ENCODE measurements around the gene ST6GALNAC4.
A peak's percentile ranks its signal among the peaks of the same experiment; 100 is the strongest.

ST6GALNAC4 gene

DNA sequence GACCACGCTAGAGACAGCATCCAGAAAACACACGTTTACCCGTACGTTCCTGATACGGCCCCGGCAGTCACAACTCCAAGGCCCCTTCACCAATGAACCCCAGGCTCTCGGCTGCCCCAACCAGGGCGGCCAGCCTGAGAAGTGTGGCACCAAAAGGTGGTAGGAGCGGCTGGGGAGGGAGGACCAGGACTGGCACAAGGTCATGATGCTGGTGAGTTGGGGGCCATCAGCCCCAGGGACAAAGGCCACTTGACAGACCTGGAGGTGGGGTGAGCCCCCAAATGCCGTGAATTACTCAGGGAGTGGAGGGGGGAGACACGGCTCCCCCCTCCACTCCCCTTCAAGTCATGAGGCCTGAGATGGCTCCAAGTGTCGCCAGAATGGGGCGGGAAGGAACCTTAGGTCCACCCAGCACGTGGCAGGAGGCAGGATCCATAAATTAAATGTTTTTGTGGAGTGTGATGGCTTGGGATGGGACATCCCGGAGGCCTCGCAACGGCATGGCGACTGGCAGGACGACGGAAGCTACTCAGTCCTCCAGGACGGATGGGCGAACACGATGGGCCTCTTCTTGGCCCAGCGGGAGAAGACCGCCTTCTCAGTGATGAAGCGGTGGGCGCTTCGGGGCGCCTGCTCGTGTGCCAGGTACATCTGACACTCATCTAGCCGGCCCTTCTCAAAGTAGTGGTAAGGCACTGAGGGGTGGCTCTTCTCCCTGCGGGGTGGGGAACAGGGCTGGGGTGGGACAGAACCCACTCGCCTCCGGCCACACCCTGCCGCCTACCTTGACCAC lies 8.8 kb downstream of the ST6GALNAC4 start:
- peaks cover 7% of the 10 kb centered on the region; the same call in 1 of the 2 replicates for H3K4me1 ChIP-seq
- in situ Hi-C loops (cut with MboI; ENCODE audit: low sequenced_read_pairs), result loop anchor here (25.0 kb wide), 1 partner anchor 971 kb away; no protein-coding TSS in a partner anchor
- H3K4me3 ChIP-seq, result no peak overlapping the region
- H3K27me3 ChIP-seq (ENCODE audit: low read depth), result no peaks in the 10 kb centered on the region
- no peak for DNase-seq (ENCODE audit: low spot score in 2 of 2)
- H3K36me3 ChIP-seq (replicated peaks), result peaks cover 32% of the 10 kb centered on the region
- H3K9me3 ChIP-seq, result no peaks in the 10 kb centered on the region

DNA sequence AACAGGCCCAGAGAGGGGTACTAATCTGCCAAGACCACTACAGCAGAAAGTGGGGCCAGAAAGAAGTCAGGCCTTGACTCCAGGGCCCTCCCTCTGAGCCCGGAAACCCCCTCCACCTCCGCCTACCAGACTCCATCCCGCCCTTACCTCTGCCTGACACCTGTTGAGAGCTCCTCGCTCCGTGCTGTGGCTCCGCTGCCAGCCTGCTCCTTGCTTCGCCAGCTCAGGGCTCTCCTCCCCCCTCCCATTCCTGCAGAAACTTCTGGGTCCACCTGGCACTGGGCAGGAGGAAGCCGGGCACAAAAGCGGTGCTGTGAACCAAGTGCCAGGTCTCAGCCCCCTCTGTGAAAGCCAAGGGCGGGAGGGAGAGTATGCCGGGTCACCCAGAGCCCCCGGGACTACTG lies 11.1 kb downstream of the ST6GALNAC4 start:
- in situ Hi-C loops (cut with MboI; ENCODE audit: low sequenced_read_pairs), result loop anchor here (25.0 kb wide), 1 partner anchor 968 kb away; no protein-coding TSS in a partner anchor
- H3K27me3 ChIP-seq (ENCODE audit: low read depth), result no peaks in the 10 kb centered on the region

DNA sequence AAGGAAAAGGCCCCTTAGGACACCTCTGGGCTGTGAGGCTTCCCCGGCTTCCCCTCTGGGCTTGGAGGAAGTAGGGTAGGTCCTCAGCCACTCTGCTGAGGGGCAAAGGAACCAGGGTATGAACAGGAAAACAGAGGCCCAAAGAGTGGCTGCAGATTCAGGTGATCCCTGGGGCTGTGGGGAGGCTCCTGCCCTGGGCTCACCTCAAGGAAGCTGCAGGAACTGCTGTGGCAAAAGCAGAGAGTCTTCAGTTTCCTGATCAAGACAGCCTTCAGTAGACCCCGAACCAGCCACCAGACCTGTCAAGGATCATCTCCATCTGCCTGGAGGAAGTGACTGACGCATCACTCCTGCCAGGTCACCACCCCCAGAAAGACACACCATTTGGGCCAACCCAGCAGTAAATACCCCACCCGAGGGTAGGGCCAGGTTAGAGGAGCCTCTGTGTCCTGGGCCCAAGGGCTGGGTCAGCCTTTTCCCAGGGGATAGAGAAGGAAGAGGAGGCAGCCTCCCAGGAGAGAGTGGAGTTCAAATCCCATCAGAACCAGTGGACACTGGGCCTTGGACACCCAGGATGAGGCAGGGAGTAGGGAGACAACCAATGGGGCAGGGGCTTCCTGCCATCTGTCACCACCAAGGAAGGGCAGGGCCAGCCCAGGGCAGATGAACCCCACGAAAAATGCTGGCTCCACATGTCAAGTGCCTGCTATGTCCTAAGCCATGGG lies 11.7 kb downstream of the ST6GALNAC4 start:
- H3K4me1 ChIP-seq, result peaks cover 17% of the 10 kb centered on the region
- H3K36me3 ChIP-seq (replicated peaks), result peaks cover 7% of the 10 kb centered on the region; the same call in 1 of the 2 replicates
- in situ Hi-C loops (cut with MboI; ENCODE audit: low sequenced_read_pairs), result loop anchor here (25.0 kb wide), 1 partner anchor 968 kb away; no protein-coding TSS in a partner anchor
- no peak for DNase-seq (ENCODE audit: low spot score in 2 of 2)
- no peak overlapping the region for H3K4me3 ChIP-seq
- no peaks in the 10 kb centered on the region for H3K9me3 ChIP-seq
- H3K27me3 ChIP-seq (ENCODE audit: low read depth), result no peaks in the 10 kb centered on the region

More for the DNA sequence above, 11.1 kb downstream of the ST6GALNAC4 start:
- H3K36me3 ChIP-seq (replicated peaks), result peaks cover 10% of the 10 kb centered on the region
- H3K4me3 ChIP-seq, result no peak overlapping the region
- no peaks in the 10 kb centered on the region for H3K9me3 ChIP-seq
- peaks cover 17% of the 10 kb centered on the region for H3K4me1 ChIP-seq
- DNase-seq (ENCODE audit: low spot score in 2 of 2), result no peak

DNA sequence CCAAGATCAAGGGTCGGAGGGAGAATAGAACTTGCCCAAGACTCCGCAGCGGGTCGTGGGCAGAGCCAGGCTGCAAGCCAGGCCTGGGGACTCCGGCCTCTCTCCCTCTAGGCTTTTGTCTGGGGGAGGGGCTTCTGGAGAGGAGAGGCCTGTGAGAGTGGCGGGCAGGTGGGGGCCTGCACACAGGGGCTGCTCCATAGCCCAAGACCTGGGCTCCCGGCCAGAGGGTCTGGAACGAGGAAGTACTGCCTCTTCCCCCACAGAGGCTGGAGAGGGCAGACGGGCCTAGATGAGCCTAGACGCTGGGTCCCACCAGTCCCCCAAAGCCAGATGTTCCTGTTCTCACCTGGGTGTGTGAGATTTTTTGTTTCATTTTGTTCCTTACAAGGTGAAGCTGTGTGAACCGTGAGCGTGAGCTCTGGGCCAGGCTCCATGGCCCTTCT lies 12.3 kb downstream of the ST6GALNAC4 start:
- in situ Hi-C loops (cut with MboI; ENCODE audit: low sequenced_read_pairs), result loop anchor here (25.0 kb wide), 1 partner anchor 967 kb away; no protein-coding TSS in a partner anchor
- Histone ChIP-seq H3K36me3 (replicated peaks) (peaks cover 4% of the 10 kb centered on the region; the same call in 1 of the 2 replicates), H3K9me3 (no peaks in the 10 kb centered on the region), H3K4me1 (peaks cover 22% of the 10 kb centered on the region), H3K27me3 (ENCODE audit: low read depth) (no peaks in the 10 kb centered on the region), H3K4me3 (no peak overlapping the region)
- DNase-seq (ENCODE audit: low spot score in 2 of 2), result no peak

DNA sequence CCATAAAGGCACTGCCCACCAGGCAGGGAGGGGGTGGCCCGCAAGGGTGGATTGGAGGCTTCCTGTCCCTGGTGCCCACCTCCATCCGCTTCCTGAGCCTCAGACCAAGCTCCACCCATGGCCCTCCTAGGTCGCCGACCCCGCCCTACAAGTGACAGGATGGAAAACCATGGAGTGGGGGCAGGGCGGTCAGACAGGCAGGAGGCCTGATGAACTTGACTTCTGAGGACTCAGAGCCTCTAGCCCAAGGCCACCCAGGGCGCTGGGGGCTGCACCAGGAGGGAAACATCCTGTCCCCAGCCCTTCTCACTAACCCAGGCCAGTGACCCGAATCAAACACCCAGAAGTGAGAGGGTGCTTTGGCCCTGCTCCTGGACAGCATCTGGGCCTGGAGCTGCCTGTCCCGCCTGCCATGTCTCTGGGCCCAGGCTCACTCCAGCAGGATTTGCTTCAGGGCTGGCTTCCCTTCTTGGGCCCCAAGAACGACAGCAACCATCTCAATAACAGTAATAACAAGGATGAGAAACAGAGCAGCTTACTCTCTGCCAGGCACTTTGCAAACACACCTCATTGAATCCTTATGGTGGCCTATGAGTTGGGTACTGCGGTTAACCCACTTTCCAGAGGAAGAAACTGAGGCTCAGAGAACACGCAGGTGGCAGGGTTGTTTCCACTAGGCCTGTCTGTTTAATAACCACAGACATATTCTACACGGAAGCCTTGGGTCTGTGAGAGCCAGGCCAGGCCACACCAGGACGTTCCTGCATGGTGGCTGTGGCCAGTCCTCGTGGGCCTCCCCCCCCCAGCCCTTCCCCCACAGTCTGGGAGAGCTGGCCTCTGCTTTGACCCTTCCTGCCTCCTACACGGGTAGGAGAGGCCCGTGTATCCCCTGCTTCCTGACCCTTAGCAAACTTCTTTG lies 13.0 kb downstream of the ST6GALNAC4 start:
- Histone ChIP-seq H3K27me3 (ENCODE audit: low read depth) (no peaks in the 10 kb centered on the region), H3K9me3 (no peaks in the 10 kb centered on the region), H3K36me3 (replicated peaks) (0 out of 2 replicates have a peak, but pooled peaks cover 2% of the 10 kb centered on the region), H3K4me1 (peaks cover 22% of the 10 kb centered on the region), H3K4me3 (no peak overlapping the region)
- peak in 1 of 2 experiments; percentile 74 for DNase-seq (ENCODE audit: low spot score in 2 of 2)
- in situ Hi-C loops (cut with MboI; ENCODE audit: low sequenced_read_pairs), result loop anchor here (25.0 kb wide), 1 partner anchor 967 kb away; no protein-coding TSS in a partner anchor

DNA sequence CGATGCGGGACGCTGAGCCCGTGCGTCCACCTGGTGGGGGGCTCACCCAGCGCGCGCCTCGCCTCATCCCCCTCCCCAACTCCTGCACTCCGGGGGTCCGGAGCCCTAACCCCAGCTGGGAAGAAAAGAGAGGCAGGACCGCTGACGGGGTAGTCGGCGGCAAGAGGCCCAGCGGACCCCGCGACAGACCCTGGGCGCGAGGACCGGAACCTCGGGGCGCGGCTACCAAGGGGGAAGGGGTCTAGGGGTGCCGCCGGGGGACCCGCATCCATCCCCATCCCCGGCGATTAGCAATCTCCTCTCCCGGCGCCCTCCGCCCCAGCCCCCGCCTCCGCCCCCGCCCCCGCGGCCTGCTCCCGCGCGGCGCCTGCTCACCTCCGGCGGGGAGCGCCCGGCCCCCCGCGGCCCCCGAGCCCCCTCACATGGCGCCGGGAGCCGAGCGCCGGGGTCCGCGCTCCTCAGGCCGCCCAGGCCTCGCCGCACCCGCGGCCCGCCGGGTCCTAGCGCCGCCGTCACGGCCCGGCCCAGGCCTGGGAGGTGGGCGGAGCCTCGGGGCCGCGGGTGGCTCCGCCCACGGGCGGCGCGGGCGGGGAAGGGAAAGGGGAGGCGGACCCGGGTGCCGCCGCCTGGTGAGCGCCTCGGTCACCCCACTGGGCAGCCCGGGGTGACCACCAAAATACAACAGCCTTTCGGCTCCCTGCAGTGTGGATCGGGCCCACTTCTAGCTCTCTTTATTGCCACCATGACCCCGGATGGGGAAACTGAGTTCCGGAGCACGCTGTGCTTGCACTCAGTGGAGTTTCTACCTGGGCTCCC lies 17.5 kb downstream of the ST6GALNAC4 start, which contains the start of gene ST6GALNAC6:
TSS of gene ST6GALNAC6 (minus strand) at position 476 of the 816 bp plus-strand sequence. CDS start 1,622 bp downstream, outside the sequence.
- Histone ChIP-seq H3K27me3 (ENCODE audit: low read depth) (no peaks in the 10 kb centered on the region), H3K4me1 (peaks cover 36% of the 10 kb centered on the region), H3K36me3 (replicated peaks) (peaks cover 27% of the 10 kb centered on the region), H3K9me3 (no peaks in the 10 kb centered on the region), H3K4me3 (peak within 1 kb of the TSS; percentile 76)
- in situ Hi-C loops (cut with MboI; ENCODE audit: low sequenced_read_pairs), result no loop called here
- peak; percentile 66 to 81 for DNase-seq (ENCODE audit: low spot score in 2 of 2)

DNA sequence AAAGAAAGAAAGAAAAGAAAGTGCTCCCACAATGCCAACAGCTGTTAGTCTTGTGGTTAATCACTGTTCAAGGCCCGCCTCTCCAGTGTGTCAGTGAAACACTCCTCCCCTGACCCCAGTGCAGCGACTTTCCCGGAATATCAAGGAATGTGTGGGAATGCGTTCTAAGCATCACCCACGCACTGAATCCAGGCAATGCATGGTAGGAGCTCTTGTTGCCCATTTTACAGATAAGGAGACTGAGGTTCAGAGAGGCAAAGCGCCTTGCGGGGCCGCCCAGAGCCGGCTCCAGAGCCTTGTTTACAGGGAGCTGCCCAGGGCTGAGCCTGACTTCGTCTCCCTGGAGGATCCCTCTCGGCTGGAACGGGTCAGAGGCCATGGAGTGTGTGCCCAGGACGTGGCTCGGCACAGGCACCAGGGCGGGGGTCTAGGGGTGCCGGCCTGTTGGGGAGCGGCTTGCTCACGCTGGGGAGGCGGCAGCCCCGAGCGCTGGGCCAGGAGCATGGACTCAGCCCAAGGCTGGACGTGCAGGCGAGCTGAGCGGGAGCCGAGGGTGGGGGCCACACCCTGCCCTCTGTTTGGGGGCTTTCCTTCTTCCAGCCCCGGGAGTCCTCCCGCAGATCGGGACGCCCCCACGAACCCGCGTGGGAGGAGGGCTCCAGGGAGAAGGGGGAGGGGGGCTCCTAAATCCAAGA lies 18.3 kb downstream of the ST6GALNAC4 start:
- Histone ChIP-seq H3K9me3 (peaks cover under 1% of the 10 kb centered on the region), H3K27me3 (ENCODE audit: low read depth) (no peaks in the 10 kb centered on the region), H3K4me1 (peaks cover 34% of the 10 kb centered on the region), H3K4me3 (peak overlapping the region; percentile 76), H3K36me3 (replicated peaks) (peaks cover 35% of the 10 kb centered on the region)
- in situ Hi-C loops (cut with MboI; ENCODE audit: low sequenced_read_pairs), result no loop called here
- peak in 1 of 2 experiments; percentile 58 for DNase-seq (ENCODE audit: low spot score in 2 of 2)

DNA sequence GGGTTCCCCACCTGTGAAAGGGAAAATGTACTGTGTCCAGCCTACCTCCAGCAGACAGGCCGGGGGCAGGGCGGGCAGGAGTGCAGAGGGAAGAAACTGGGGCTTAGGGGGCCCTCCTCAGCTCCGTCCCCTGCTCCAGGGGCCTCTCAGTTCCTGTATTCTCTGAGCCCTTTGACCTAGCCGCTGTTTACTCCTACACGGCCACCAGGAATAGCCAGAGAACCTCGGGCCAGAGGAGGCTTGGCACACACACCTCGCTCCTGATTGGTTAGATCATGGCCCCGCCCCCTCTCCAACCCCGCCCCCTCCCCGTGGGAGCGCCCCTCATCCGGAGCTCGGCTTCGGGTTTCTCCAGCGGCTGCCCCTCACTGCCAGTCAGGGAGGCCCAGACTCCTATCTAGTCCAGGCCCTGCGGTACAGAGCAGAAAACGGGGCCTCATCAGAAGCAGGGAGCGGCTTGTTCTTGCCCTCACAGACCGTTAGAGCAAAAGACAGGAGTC lies 19.6 kb downstream of the ST6GALNAC4 start:
- no peaks in the 10 kb centered on the region for H3K27me3 ChIP-seq (ENCODE audit: low read depth)
- peaks cover 43% of the 10 kb centered on the region for H3K36me3 ChIP-seq (replicated peaks)
- peak overlapping the region; percentile 76 for H3K4me3 ChIP-seq
- DNase-seq (ENCODE audit: low spot score in 2 of 2), result peak; percentile 64 to 89
- in situ Hi-C loops (cut with MboI; ENCODE audit: low sequenced_read_pairs), result no loop called here
- H3K9me3 ChIP-seq, result peaks cover 3% of the 10 kb centered on the region
- H3K4me1 ChIP-seq, result peaks cover 29% of the 10 kb centered on the region

DNA sequence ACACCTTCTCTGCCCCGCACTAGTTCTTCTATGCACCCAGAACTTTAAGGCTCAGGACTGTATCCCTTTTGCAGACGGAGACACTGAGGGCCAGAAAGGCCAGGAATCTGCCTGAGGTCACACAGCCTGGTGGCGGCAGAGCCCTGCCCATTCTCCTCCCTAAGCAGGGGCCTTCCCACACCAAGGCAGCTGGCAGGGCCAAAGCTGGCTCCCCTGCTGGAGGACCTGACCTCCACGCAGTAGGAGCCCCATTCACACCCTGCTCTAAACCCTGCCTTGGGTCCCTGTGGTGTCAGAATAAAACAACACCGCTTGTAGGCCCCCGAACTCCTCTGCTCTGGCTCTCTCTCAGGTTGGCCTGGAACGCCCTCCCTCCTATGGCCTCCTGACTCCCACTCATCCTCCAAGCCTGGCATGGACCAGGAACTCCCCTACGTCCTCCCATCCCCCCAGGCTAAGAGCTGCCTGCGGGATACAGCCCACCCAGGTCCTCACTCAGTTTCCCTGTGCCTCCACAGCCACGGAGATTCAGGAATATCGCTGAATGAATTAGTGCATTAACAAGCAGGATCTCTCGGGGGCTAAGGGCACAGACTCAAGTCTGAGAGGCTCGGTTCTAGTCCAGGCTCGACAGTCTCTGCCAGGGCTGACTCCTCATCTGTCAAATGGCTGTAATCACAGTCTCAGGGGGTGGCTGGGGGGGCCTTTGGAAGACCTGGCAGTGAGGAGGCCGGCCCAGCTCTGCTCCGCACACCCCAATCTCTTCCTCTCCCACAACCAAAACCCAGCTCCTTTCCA lies 20.2 kb downstream of the ST6GALNAC4 start:
- H3K4me1 ChIP-seq, result peaks cover 26% of the 10 kb centered on the region
- no peaks in the 10 kb centered on the region for H3K27me3 ChIP-seq (ENCODE audit: low read depth)
- in situ Hi-C loops (cut with MboI; ENCODE audit: low sequenced_read_pairs), result no loop called here
- peaks cover 43% of the 10 kb centered on the region for H3K36me3 ChIP-seq (replicated peaks)
- H3K9me3 ChIP-seq, result peaks cover 3% of the 10 kb centered on the region
- no peak for DNase-seq (ENCODE audit: low spot score in 2 of 2)
- H3K4me3 ChIP-seq, result no peak overlapping the region

DNA sequence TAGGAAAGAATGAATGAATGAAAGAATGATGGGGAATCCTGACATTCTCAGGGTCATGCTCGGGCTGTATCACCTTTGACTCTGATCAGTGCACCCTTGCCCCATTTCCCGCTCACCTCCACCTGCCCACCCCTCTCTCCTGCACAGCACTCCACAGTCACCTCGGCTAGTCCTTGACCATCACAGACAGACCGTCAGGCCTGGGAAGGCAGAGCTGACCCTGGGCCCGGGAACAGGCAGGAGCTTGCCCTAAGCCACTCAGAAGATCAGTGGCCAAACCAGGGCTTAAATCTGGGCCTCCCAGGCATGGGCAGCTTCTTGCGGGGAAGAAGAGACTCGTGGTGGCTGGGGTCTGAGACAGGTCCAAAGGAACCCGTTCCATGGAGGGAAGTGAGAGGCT lies 21.0 kb downstream of the ST6GALNAC4 start:
- in situ Hi-C loops (cut with MboI; ENCODE audit: low sequenced_read_pairs), result no loop called here
- Histone ChIP-seq H3K4me3 (no peak overlapping the region), H3K27me3 (ENCODE audit: low read depth) (no peaks in the 10 kb centered on the region), H3K9me3 (peaks cover 3% of the 10 kb centered on the region), H3K4me1 (peaks cover 19% of the 10 kb centered on the region), H3K36me3 (replicated peaks) (peaks cover 48% of the 10 kb centered on the region)
- no peak for DNase-seq (ENCODE audit: low spot score in 2 of 2)

DNA sequence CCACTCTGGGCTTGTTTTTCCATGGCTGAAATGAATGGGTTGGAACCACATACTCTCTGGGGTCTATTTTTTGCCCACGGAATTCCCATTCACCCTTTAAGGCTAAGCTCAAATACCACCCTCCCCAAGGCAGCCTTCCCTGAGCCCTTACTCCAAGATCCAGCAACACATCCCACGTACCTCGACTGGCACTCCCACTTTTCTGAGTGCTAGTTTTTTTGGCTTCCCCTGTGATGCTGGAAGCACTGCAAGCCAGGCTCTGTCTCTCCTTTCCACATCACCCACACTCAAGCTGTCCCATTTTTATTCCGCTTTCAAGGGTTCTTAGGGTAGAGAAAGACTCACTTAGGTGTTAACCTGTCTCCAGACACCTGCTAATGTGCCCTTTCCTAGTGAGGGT lies 23.4 kb downstream of the ST6GALNAC4 start:
- Histone ChIP-seq H3K9me3 (peaks cover 3% of the 10 kb centered on the region), H3K4me3 (no peak overlapping the region), H3K27me3 (ENCODE audit: low read depth) (no peaks in the 10 kb centered on the region), H3K4me1 (peaks cover 13% of the 10 kb centered on the region), H3K36me3 (replicated peaks) (peaks cover 66% of the 10 kb centered on the region)
- DNase-seq (ENCODE audit: low spot score in 2 of 2), result no peak
- in situ Hi-C loops (cut with MboI; ENCODE audit: low sequenced_read_pairs), result no loop called here
